H1 (cell line): ENCODE data around the gene UBR1. TPM values are rescaled to one million over a fixed set of nuclear protein-coding genes. Genes with fewer than 3 reads are reported as not detected.

Source experiments
- polyA plus RNA-seq, 7 experiments: library from polyadenylated mRNA; depleted of rRNA in 3 of 7; stranded (reverse) in 5 of 7; unstranded in 2 of 7; fragments of >200 nt in 5 of 7; fragments of 200-250 nt in 2 of 7; gene quantifications; 1 replicate in 5 of 7; 2 replicates in 1 of 7; 4 replicates in 1 of 7; pipeline versions ENCODE4 v1.2.1 to v1.2.3, GENCODE V29; 2011 to 2013; ENCODE audit warnings: missing spikeins in 2 of 7, mixed read lengths in 2 of 7
- total RNA-seq: library from RNA; stranded (reverse); fragmentation: NEBNext Ultra II Directional; extraction: Animal tissue kit (Norgen Biotek cat#: 25700); gene quantifications from 2 replicates; pipeline ENCODE4 v1.2.1, GENCODE V29; 2021
- TF ChIP-seq, protein P1 (sequence below): fragments of 300-600 bp; sonication (generic); IDR thresholded peaks from 2 replicates; pipeline ENCODE4 v1.7.1; 2012; ENCODE audit warnings: low read length, moderate library complexity, mild to moderate bottlenecking, inconsistent platforms; ENCODE audit not compliant: insufficient replicate concordance
- TF ChIP-seq, protein P2 (sequence below): IDR thresholded peaks from 2 replicates; pipeline ENCODE4 v1.6.1; 2011; ENCODE audit warnings: low read length, improper control_type of control experiment

Gene UBR1
- total and polyA plus RNA-seq, 2 of the 8 experiments (the other 6 are each of a cell fraction or from before 2014, with no cell fraction given): 3.7 to 18.7 TPM

DNA sequence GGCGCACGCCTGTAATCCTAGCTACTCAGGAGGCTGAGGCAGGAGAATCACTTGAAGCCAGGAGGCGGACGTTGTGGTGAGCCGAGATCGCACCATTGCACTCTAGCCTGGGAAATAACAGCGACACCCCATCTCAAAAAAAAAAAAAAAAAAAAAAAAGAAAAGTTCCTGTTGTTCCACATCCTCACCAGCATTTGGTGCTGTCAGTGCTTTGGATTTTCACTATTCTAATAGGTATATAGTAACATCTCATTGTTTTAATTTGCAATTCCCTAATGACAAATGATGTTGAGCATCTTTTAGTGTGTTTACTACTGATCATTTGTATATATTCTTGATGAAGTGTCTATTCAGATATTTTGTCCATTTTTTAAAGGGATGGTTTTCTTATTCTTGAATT is 24.6 kb downstream of the UBR1 start (continued):
- TF ChIP-seq, protein P1, sequence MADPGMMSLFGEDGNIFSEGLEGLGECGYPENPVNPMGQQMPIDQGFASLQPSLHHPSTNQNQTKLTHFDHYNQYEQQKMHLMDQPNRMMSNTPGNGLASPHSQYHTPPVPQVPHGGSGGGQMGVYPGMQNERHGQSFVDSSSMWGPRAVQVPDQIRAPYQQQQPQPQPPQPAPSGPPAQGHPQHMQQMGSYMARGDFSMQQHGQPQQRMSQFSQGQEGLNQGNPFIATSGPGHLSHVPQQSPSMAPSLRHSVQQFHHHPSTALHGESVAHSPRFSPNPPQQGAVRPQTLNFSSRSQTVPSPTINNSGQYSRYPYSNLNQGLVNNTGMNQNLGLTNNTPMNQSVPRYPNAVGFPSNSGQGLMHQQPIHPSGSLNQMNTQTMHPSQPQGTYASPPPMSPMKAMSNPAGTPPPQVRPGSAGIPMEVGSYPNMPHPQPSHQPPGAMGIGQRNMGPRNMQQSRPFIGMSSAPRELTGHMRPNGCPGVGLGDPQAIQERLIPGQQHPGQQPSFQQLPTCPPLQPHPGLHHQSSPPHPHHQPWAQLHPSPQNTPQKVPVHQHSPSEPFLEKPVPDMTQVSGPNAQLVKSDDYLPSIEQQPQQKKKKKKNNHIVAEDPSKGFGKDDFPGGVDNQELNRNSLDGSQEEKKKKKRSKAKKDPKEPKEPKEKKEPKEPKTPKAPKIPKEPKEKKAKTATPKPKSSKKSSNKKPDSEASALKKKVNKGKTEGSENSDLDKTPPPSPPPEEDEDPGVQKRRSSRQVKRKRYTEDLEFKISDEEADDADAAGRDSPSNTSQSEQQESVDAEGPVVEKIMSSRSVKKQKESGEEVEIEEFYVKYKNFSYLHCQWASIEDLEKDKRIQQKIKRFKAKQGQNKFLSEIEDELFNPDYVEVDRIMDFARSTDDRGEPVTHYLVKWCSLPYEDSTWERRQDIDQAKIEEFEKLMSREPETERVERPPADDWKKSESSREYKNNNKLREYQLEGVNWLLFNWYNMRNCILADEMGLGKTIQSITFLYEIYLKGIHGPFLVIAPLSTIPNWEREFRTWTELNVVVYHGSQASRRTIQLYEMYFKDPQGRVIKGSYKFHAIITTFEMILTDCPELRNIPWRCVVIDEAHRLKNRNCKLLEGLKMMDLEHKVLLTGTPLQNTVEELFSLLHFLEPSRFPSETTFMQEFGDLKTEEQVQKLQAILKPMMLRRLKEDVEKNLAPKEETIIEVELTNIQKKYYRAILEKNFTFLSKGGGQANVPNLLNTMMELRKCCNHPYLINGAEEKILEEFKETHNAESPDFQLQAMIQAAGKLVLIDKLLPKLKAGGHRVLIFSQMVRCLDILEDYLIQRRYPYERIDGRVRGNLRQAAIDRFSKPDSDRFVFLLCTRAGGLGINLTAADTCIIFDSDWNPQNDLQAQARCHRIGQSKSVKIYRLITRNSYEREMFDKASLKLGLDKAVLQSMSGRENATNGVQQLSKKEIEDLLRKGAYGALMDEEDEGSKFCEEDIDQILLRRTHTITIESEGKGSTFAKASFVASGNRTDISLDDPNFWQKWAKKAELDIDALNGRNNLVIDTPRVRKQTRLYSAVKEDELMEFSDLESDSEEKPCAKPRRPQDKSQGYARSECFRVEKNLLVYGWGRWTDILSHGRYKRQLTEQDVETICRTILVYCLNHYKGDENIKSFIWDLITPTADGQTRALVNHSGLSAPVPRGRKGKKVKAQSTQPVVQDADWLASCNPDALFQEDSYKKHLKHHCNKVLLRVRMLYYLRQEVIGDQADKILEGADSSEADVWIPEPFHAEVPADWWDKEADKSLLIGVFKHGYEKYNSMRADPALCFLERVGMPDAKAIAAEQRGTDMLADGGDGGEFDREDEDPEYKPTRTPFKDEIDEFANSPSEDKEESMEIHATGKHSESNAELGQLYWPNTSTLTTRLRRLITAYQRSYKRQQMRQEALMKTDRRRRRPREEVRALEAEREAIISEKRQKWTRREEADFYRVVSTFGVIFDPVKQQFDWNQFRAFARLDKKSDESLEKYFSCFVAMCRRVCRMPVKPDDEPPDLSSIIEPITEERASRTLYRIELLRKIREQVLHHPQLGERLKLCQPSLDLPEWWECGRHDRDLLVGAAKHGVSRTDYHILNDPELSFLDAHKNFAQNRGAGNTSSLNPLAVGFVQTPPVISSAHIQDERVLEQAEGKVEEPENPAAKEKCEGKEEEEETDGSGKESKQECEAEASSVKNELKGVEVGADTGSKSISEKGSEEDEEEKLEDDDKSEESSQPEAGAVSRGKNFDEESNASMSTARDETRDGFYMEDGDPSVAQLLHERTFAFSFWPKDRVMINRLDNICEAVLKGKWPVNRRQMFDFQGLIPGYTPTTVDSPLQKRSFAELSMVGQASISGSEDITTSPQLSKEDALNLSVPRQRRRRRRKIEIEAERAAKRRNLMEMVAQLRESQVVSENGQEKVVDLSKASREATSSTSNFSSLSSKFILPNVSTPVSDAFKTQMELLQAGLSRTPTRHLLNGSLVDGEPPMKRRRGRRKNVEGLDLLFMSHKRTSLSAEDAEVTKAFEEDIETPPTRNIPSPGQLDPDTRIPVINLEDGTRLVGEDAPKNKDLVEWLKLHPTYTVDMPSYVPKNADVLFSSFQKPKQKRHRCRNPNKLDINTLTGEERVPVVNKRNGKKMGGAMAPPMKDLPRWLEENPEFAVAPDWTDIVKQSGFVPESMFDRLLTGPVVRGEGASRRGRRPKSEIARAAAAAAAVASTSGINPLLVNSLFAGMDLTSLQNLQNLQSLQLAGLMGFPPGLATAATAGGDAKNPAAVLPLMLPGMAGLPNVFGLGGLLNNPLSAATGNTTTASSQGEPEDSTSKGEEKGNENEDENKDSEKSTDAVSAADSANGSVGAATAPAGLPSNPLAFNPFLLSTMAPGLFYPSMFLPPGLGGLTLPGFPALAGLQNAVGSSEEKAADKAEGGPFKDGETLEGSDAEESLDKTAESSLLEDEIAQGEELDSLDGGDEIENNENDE: no peak
- TF ChIP-seq, protein P2, sequence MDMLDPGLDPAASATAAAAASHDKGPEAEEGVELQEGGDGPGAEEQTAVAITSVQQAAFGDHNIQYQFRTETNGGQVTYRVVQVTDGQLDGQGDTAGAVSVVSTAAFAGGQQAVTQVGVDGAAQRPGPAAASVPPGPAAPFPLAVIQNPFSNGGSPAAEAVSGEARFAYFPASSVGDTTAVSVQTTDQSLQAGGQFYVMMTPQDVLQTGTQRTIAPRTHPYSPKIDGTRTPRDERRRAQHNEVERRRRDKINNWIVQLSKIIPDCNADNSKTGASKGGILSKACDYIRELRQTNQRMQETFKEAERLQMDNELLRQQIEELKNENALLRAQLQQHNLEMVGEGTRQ: no peak
